WTC11 (cell line): ENCODE measurements around the gene CNTNAP2. TPM values are rescaled to one million over a fixed set of nuclear protein-coding genes. Genes with fewer than 3 reads are reported as not detected.

Source experiments
- ATAC-seq: fragments of 200-7000 bp; cut with Tn5 transposase; 2 replicates; pipeline ENCODE4 v1.10.0; 2021; ENCODE audit warnings: mild to moderate bottlenecking, moderate library complexity
- CTCF ChIA-PET: fragments of 300-600 bp; sonication (Branson Sonifier 250); formaldehyde crosslinking; loops from one replicate; lab custom pipeline; 2021; ENCODE audit warnings: antibody characterized with exemption; lab: Charles Lee
- POLR2A ChIA-PET: fragments of 350-600 bp; sonication (Branson Sonifier 250); formaldehyde crosslinking; loops from one replicate; lab custom pipeline; 2021; ENCODE audit warnings: antibody characterized with exemption; lab: Charles Lee
- DNase-seq: peaks from one replicate; pipeline ENCODE4 v3.0.0; 2021; ENCODE audit warnings: low spot score
- H3K27ac Mint-ChIP-seq: 2 replicates; pipeline ENCODE4 v1.8.0; 2021; ENCODE audit warnings: mixed read lengths
- H3K27me3 Mint-ChIP-seq: 2 replicates; pipeline ENCODE4 v1.8.0; 2021; ENCODE audit warnings: low read depth, mild to moderate bottlenecking, moderate library complexity, mixed read lengths
- H3K36me3 Mint-ChIP-seq: 2 replicates; pipeline ENCODE4 v1.8.0; 2021; ENCODE audit warnings: mixed read lengths
- H3K4me1 Mint-ChIP-seq: 2 replicates; pipeline ENCODE4 v1.8.0; 2022; ENCODE audit warnings: mixed read lengths
- H3K4me3 Mint-ChIP-seq: 2 replicates; pipeline ENCODE4 v1.8.0; 2021; ENCODE audit warnings: mild to moderate bottlenecking, moderate library complexity, mixed read lengths
- H3K9me3 Mint-ChIP-seq: 2 replicates; pipeline ENCODE4 v1.8.0; 2021; ENCODE audit warnings: mixed read lengths
- AFF4 ChIP-seq: sonication (generic); formaldehyde crosslinking; IDR thresholded peaks from 2 replicates; pipeline ENCODE4 v1.8.1; 2023; ENCODE audit warnings: mild to moderate bottlenecking, missing genetic modification reagents, borderline replicate concordance
- ATF2 ChIP-seq: sonication (generic); formaldehyde crosslinking; IDR thresholded peaks from 2 replicates; pipeline ENCODE4 v1.8.1; 2022; ENCODE audit warnings: low read depth, missing genetic modification reagents, borderline replicate concordance
- CBFB ChIP-seq: sonication (generic); formaldehyde crosslinking; IDR thresholded peaks from 2 replicates; pipeline ENCODE4 v1.8.1; 2022; ENCODE audit warnings: mild to moderate bottlenecking, low read depth, missing genetic modification reagents
- CREM ChIP-seq: sonication (generic); formaldehyde crosslinking; IDR thresholded peaks from 2 replicates; pipeline ENCODE4 v1.8.1; 2022; ENCODE audit warnings: mild to moderate bottlenecking, missing genetic modification reagents, moderate library complexity
- ERG ChIP-seq: fragments of 250-450 bp; sonication (Bioruptor Pico); IDR thresholded peaks from 2 replicates; pipeline ENCODE4 v1.8.0; 2021; ENCODE audit warnings: mild to moderate bottlenecking
- ESRRA ChIP-seq: sonication (generic); formaldehyde crosslinking; IDR thresholded peaks from 2 replicates; pipeline ENCODE4 v1.8.1; 2022; ENCODE audit warnings: mild to moderate bottlenecking, missing genetic modification reagents, borderline replicate concordance
- FOXJ3 ChIP-seq: sonication (generic); formaldehyde crosslinking; IDR thresholded peaks from 2 replicates; pipeline ENCODE4 v1.9.0; 2021; ENCODE audit warnings: missing genetic modification reagents, mild to moderate bottlenecking, borderline replicate concordance
- IRF2 ChIP-seq: sonication (generic); formaldehyde crosslinking; IDR thresholded peaks from 2 replicates; pipeline ENCODE4 v1.8.0; 2022; ENCODE audit warnings: low read depth, missing genetic modification reagents, borderline replicate concordance
- NFE2L1 ChIP-seq: sonication (generic); formaldehyde crosslinking; IDR thresholded peaks from 2 replicates; pipeline ENCODE4 v1.8.1; 2023; ENCODE audit warnings: missing genetic modification reagents
- NR1H2 ChIP-seq: sonication (generic); formaldehyde crosslinking; IDR thresholded peaks from 2 replicates; pipeline ENCODE4 v1.9.0; 2021; ENCODE audit warnings: mild to moderate bottlenecking, moderate library complexity, missing genetic modification reagents
- PRRX2 ChIP-seq: fragments of 250-450 bp; sonication (Bioruptor Pico); IDR thresholded peaks from 2 replicates; pipeline ENCODE4 v1.8.0; 2021; ENCODE audit warnings: mild to moderate bottlenecking
- TCF7 ChIP-seq: sonication (generic); formaldehyde crosslinking; IDR thresholded peaks from 2 replicates; pipeline ENCODE4 v1.8.0; 2022; ENCODE audit warnings: mild to moderate bottlenecking, low read depth, missing genetic modification reagents, moderate library complexity
- TP53 ChIP-seq: sonication (generic); formaldehyde crosslinking; IDR thresholded peaks from 2 replicates; pipeline ENCODE4 v1.8.1; 2023; ENCODE audit warnings: mild to moderate bottlenecking, missing genetic modification reagents
- USF1 ChIP-seq: sonication (generic); formaldehyde crosslinking; IDR thresholded peaks from 2 replicates; pipeline ENCODE4 v1.8.0; 2022; ENCODE audit warnings: mild to moderate bottlenecking, missing genetic modification reagents
- USF2 ChIP-seq: sonication (generic); formaldehyde crosslinking; IDR thresholded peaks from 2 replicates; pipeline ENCODE4 v1.8.1; 2023; ENCODE audit warnings: mild to moderate bottlenecking, missing genetic modification reagents, moderate library complexity
- ZNF232 ChIP-seq: sonication (generic); formaldehyde crosslinking; IDR thresholded peaks from 2 replicates; pipeline ENCODE4 v1.8.0; 2022; ENCODE audit warnings: mild to moderate bottlenecking, missing genetic modification reagents
- ZNF416 ChIP-seq: fragments of 250-450 bp; sonication (Bioruptor Pico); IDR thresholded peaks from 2 replicates; pipeline ENCODE4 v1.9.0; 2021; ENCODE audit warnings: mild to moderate bottlenecking, inconsistent platforms
- ZNF423 ChIP-seq: fragments of 250-450 bp; sonication (Bioruptor Pico); IDR thresholded peaks from 2 replicates; pipeline ENCODE4 v2.1.2; 2022; ENCODE audit warnings: mild to moderate bottlenecking, moderate library complexity
- ZNF425 ChIP-seq: fragments of 250-450 bp; sonication (Bioruptor Pico); conservative IDR thresholded peaks from 2 replicates; pipeline ENCODE4 v1.9.0; 2021; ENCODE audit warnings: mild to moderate bottlenecking
- total RNA-seq: library from RNA; stranded (reverse); gene quantifications from 3 replicates; pipeline ENCODE4 v1.2.3, GENCODE V29; 2021

The CNTNAP2 gene
- total RNA-seq, 1 experiment from 2014 or later: 63.8 TPM

GRCh38 chr7:146660839-146661238, 544.2 kb downstream of the CNTNAP2 start:
- Mint-ChIP-seq H3K4me1 (no peaks in the 10 kb centered on the region), H3K27me3 (no peaks in the 10 kb centered on the region), H3K36me3 (no peaks in the 10 kb centered on the region), H3K4me3 (no peak overlapping the region)
- CTCF ChIA-PET: no interaction called here
- DNase-seq (no peak), ATAC-seq (no peak)
- POLR2A ChIA-PET: no interaction called here
- TF ChIP-seq ERG (CRISPR knock-in tag) (no peak), ESRRA (no peak), ATF2 (no peak), ZNF416 (CRISPR knock-in tag) (no peak), IRF2 (no peak), ZNF425 (CRISPR knock-in tag) (no peak), CBFB (no peak), PRRX2 (CRISPR knock-in tag) (no peak), TCF7 (CRISPR knock-in tag) (no peak), TP53 (CRISPR knock-in tag) (no peak), AFF4 (CRISPR knock-in tag) (no peak), CREM (CRISPR knock-in tag) (no peak), NR1H2 (CRISPR knock-in tag) (no peak), NFE2L1 (CRISPR knock-in tag) (no peak), USF1 (CRISPR knock-in tag) (no peak), ZNF232 (CRISPR knock-in tag) (no peak), USF2 (CRISPR knock-in tag) (no peak), ZNF423 (CRISPR knock-in tag) (no peak), FOXJ3 (CRISPR knock-in tag) (no peak)
- TF ChIP-seq, all 79 proteins: peak for 0
- Mint-ChIP-seq H3K9me3 (no peaks in the 10 kb centered on the region), H3K27ac (no peak overlapping the region)
